ENCODE measurements around the gene SPOCK2.

SPOCK2 gene

GRCh38 chr10:72058347-72058898 lies 29.9 kb downstream of the SPOCK2 start:
- DNase-seq (ENCODE audit: low read depth in 2 of 2), result no peak

GRCh38 chr10:72056932-72057751 lies 31.2 kb downstream of the SPOCK2 start:
- no peak for DNase-seq (ENCODE audit: low read depth in 2 of 2)

GRCh38 chr10:72056113-72056512 lies 32.2 kb downstream of the SPOCK2 start:
- no peak for DNase-seq (ENCODE audit: low read depth in 2 of 2)

- no peak for DNase-seq (ENCODE audit: low read depth in 2 of 2)
These were observed 34.7 kb downstream of the SPOCK2 start for GRCh38 chr10:72053690-72054089.

- DNase-seq (ENCODE audit: low read depth in 2 of 2), result no peak
These were observed 37.5 kb downstream of the SPOCK2 start for GRCh38 chr10:72050873-72051272.

GRCh38 chr10:72049969-72050781 lies 38.2 kb downstream of the SPOCK2 start:
- DNase-seq (ENCODE audit: low read depth in 2 of 2), result no peak

- DNase-seq (ENCODE audit: low read depth in 2 of 2), result no peak
These were observed 38.9 kb downstream of the SPOCK2 start for GRCh38 chr10:72049472-72049871.

GRCh38 chr10:72048450-72049124 lies 39.8 kb downstream of the SPOCK2 start:
- DNase-seq (ENCODE audit: low read depth in 2 of 2), result peak; percentile 75 to 77

- DNase-seq (ENCODE audit: low read depth in 2 of 2), result no peak
These were observed 42.8 kb downstream of the SPOCK2 start for GRCh38 chr10:72045586-72045985.

GRCh38 chr10:72044417-72045041 lies 43.8 kb downstream of the SPOCK2 start:
- DNase-seq (ENCODE audit: low read depth in 2 of 2), result no peak

GRCh38 chr10:72043016-72043834 lies 45.1 kb downstream of the SPOCK2 start:
- no peak for DNase-seq (ENCODE audit: low read depth in 2 of 2)

- no peak for DNase-seq (ENCODE audit: low read depth in 2 of 2)
These were observed 46.9 kb downstream of the SPOCK2 start for GRCh38 chr10:72041491-72041890.

GRCh38 chr10:72039377-72039776 lies 49.0 kb downstream of the SPOCK2 start:
- DNase-seq (ENCODE audit: low read depth in 2 of 2), result no peak

GRCh38 chr10:72038458-72039001 lies 49.8 kb downstream of the SPOCK2 start:
- no peak for DNase-seq (ENCODE audit: low read depth in 2 of 2)

GRCh38 chr10:72037811-72038210 lies 50.5 kb downstream of the SPOCK2 start:
- DNase-seq (ENCODE audit: low read depth in 2 of 2), result no peak

GRCh38 chr10:72037266-72037665 lies 51.1 kb downstream of the SPOCK2 start:
- DNase-seq (ENCODE audit: low read depth in 2 of 2), result no peak

GRCh38 chr10:72035252-72035887 lies 53.0 kb downstream of the SPOCK2 start:
- no peak for DNase-seq (ENCODE audit: low read depth in 2 of 2)

GRCh38 chr10:72034761-72035160 lies 53.6 kb downstream of the SPOCK2 start:
- DNase-seq (ENCODE audit: low read depth in 2 of 2), result no peak

GRCh38 chr10:72034040-72034499 lies 54.3 kb downstream of the SPOCK2 start:
- no peak for DNase-seq (ENCODE audit: low read depth in 2 of 2)

Measured in stimulated activated CD8-positive, alpha-beta memory T cell treated with anti-CD3 and anti-CD28 coated beads, Interleukin-15, amount 100 ng/mL, for 48 hours (primary cell).